SU-DHL-6 (cell line): ENCODE data around the gene ARHGAP8.

Source experiments
- H2AFZ ChIP-seq: fragments of 200-600 bp; sonication (generic); 2 replicates; pipeline ENCODE4 v1.6.1; 2014; ENCODE audit warnings: low read depth, mild to moderate bottlenecking, moderate library complexity, mixed read lengths, antibody characterized with exemption, low read length; ENCODE audit not compliant: severe bottlenecking
- H3F3A ChIP-seq: fragments of 200-600 bp; shearing (Covaris generic); 2 replicates; pipeline ENCODE4 v1.6.0; 2016; ENCODE audit warnings: antibody characterized with exemption, mild to moderate bottlenecking; ENCODE audit not compliant: insufficient read depth
- H3K27ac ChIP-seq: fragments of 200-600 bp; sonication (generic); 2 replicates; pipeline ENCODE4 v1.5.1; 2016; ENCODE audit warnings: low read depth, mild to moderate bottlenecking, low read length, moderate library complexity, mixed read lengths
- H3K27me3 ChIP-seq: fragments of 200-600 bp; sonication (generic), shearing (Covaris generic); 2 replicates; pipeline ENCODE4 v1.6.0; 2014; ENCODE audit warnings: mild to moderate bottlenecking, low read length
- H3K36me3 ChIP-seq: fragments of 200-600 bp; sonication (generic); 2 replicates; pipeline ENCODE4 v1.6.1; 2014; ENCODE audit warnings: mild to moderate bottlenecking, low read length, mixed read lengths
- H3K4me2 ChIP-seq: fragments of 300-600, 200-600 bp; shearing (Covaris generic), sonication (generic); 2 replicates; pipeline ENCODE4 v1.6.0; 2014; ENCODE audit warnings: low read length, low read depth, mild to moderate bottlenecking; ENCODE audit not compliant: poor library complexity, severe bottlenecking
- H3K4me3 ChIP-seq: fragments of 200-600 bp; sonication (generic); 2 replicates; pipeline ENCODE4 v1.5.1; 2014; ENCODE audit warnings: antibody characterized with exemption, low read length, mild to moderate bottlenecking, mixed read lengths; ENCODE audit not compliant: insufficient read depth, poor library complexity, severe bottlenecking
- H3K79me2 ChIP-seq: fragments of 200-600 bp; sonication (generic); 2 replicates; pipeline ENCODE4 v1.6.1; 2014; ENCODE audit warnings: mild to moderate bottlenecking, low read length, moderate library complexity; ENCODE audit not compliant: insufficient read depth
- H3K9ac ChIP-seq: fragments of 200-600 bp; sonication (generic); 2 replicates; pipeline ENCODE4 v1.7.0; 2014; ENCODE audit warnings: mild to moderate bottlenecking, low read length
- H3K9me2 ChIP-seq: fragments of 200-600 bp; sonication (generic); replicated peaks from 2 replicates; pipeline ENCODE4 v1.6.1; 2014; ENCODE audit warnings: low read length; ENCODE audit not compliant: insufficient read depth
- H3K9me3 ChIP-seq: fragments of 200-600 bp; sonication (generic); 2 replicates; pipeline ENCODE4 v1.6.1; 2014; ENCODE audit warnings: low read length, mixed read lengths; ENCODE audit not compliant: insufficient read depth
- H4K20me1 ChIP-seq: fragments of 200-600 bp; sonication (generic); 2 replicates; pipeline ENCODE4 v1.6.1; 2014; ENCODE audit warnings: low read depth, mild to moderate bottlenecking, antibody characterized with exemption, low read length, moderate library complexity, mixed read lengths
- EZH2phosphoT487 ChIP-seq: fragments of 200-600 bp; sonication (generic), shearing (Covaris generic); conservative IDR thresholded peaks from 2 replicates; pipeline ENCODE4 v1.6.1; 2018; ENCODE audit warnings: mild to moderate bottlenecking, antibody characterized with exemption, low read length, moderate library complexity, mixed read lengths
- TF ChIP-seq, protein P1 (sequence below): fragments of 200-600 bp; sonication (generic); IDR thresholded peaks from one replicate; pipeline ENCODE4 v1.5.1; 2017; ENCODE audit warnings: antibody characterized with exemption, mild to moderate bottlenecking, low read length, moderate library complexity; ENCODE audit not compliant: insufficient read depth, poor library complexity, severe bottlenecking

Gene ARHGAP8

GRCh38 chr22:44786610-44787009 is 34.2 kb downstream of the ARHGAP8 start:
- no peaks in the 10 kb centered on the region for H3K36me3 ChIP-seq
- H3K9ac ChIP-seq, result no peak overlapping the region
- H3K4me2 ChIP-seq, result no peak overlapping the region
- TF ChIP-seq, protein P1, sequence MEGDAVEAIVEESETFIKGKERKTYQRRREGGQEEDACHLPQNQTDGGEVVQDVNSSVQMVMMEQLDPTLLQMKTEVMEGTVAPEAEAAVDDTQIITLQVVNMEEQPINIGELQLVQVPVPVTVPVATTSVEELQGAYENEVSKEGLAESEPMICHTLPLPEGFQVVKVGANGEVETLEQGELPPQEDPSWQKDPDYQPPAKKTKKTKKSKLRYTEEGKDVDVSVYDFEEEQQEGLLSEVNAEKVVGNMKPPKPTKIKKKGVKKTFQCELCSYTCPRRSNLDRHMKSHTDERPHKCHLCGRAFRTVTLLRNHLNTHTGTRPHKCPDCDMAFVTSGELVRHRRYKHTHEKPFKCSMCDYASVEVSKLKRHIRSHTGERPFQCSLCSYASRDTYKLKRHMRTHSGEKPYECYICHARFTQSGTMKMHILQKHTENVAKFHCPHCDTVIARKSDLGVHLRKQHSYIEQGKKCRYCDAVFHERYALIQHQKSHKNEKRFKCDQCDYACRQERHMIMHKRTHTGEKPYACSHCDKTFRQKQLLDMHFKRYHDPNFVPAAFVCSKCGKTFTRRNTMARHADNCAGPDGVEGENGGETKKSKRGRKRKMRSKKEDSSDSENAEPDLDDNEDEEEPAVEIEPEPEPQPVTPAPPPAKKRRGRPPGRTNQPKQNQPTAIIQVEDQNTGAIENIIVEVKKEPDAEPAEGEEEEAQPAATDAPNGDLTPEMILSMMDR, result no peak
- TF ChIP-seq EZH2phosphoT487, result no peak
- H3K9me2 ChIP-seq, result no peaks in the 10 kb centered on the region
- no peaks in the 10 kb centered on the region for H3F3A ChIP-seq
- no peak overlapping the region for H2AFZ ChIP-seq
- H3K27ac ChIP-seq, result no peak overlapping the region
- H3K79me2 ChIP-seq, result no peaks in the 10 kb centered on the region
- no peak overlapping the region for H3K4me3 ChIP-seq
- H4K20me1 ChIP-seq, result no peaks in the 10 kb centered on the region
- H3K27me3 ChIP-seq, result no peaks in the 10 kb centered on the region
- no peaks in the 10 kb centered on the region for H3K9me3 ChIP-seq

DNA sequence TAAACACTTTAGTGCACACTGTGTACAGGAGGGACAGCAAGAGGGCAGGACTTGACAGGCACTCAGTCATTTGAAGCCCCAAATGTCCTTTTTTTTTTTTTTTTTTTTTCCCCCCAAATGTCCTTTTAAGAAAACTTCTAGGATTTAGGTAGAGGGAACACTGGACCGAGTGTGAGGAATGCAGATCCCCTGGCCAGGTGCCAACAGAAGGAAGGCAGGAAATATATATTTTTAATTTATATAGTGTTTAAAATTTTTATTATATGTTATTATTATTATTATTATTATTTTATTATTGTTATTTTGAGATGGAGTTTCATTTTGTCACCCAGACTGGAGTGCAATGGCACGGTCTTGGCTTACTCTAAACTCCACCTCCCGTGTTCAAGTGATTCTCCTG is 35.5 kb downstream of the ARHGAP8 start:
- TF ChIP-seq, protein P1, result no peak
- no peak for TF ChIP-seq EZH2phosphoT487
- no peaks in the 10 kb centered on the region for H3K79me2 ChIP-seq

DNA sequence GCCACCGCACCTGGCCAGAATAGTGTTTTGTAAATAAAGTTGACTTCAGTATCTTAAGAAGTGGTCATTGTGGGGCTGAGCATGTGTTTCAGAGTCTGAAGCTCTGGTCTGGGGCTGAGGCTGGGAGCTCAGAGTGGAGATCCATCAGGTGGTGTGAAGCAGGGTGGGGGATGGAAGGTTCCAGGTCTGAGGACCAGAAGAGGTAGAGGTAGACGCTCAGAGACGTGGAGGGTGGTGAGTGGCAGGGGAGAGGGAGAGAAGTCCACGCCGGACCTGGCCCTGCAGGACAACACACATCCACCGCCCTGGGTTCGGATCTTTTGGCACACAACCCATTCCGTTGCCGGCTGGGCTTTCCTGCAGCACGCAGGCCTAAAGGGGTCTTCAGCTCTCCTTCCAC is 40.7 kb downstream of the ARHGAP8 start:
- H3K27me3 ChIP-seq, result no peaks in the 10 kb centered on the region
- no peak overlapping the region for H3K27ac ChIP-seq

More for the DNA sequence above, 35.5 kb downstream of the ARHGAP8 start:
- no peaks in the 10 kb centered on the region for H3F3A ChIP-seq
- H4K20me1 ChIP-seq, result no peaks in the 10 kb centered on the region
- H3K4me3 ChIP-seq, result no peak overlapping the region
- H3K27ac ChIP-seq, result no peak overlapping the region
- no peak overlapping the region for H3K4me2 ChIP-seq
- H3K9ac ChIP-seq, result no peak overlapping the region
- H3K36me3 ChIP-seq, result no peaks in the 10 kb centered on the region
- H3K9me2 ChIP-seq, result no peaks in the 10 kb centered on the region
- H3K9me3 ChIP-seq, result no peaks in the 10 kb centered on the region
- H2AFZ ChIP-seq, result no peak overlapping the region
- no peaks in the 10 kb centered on the region for H3K27me3 ChIP-seq

More for the DNA sequence above, 40.7 kb downstream of the ARHGAP8 start:
- H3F3A ChIP-seq, result no peaks in the 10 kb centered on the region
- H3K4me3 ChIP-seq, result no peak overlapping the region
- no peaks in the 10 kb centered on the region for H3K9me3 ChIP-seq
- H3K36me3 ChIP-seq, result no peaks in the 10 kb centered on the region
- H4K20me1 ChIP-seq, result no peaks in the 10 kb centered on the region
- no peaks in the 10 kb centered on the region for H3K79me2 ChIP-seq
- no peak for TF ChIP-seq EZH2phosphoT487
- TF ChIP-seq, protein P1, result no peak
- H3K4me2 ChIP-seq, result no peak overlapping the region
- no peak overlapping the region for H2AFZ ChIP-seq
- H3K9me2 ChIP-seq, result no peaks in the 10 kb centered on the region
- H3K9ac ChIP-seq, result no peak overlapping the region
